ENCODE measurements around the gene DSTYK. TPM values are rescaled to one million over a fixed set of nuclear protein-coding genes. Genes with fewer than 3 reads are reported as not detected.

DSTYK gene
- total RNA-seq, 1 donor from 2014 or later: 11.0 TPM

DNA sequence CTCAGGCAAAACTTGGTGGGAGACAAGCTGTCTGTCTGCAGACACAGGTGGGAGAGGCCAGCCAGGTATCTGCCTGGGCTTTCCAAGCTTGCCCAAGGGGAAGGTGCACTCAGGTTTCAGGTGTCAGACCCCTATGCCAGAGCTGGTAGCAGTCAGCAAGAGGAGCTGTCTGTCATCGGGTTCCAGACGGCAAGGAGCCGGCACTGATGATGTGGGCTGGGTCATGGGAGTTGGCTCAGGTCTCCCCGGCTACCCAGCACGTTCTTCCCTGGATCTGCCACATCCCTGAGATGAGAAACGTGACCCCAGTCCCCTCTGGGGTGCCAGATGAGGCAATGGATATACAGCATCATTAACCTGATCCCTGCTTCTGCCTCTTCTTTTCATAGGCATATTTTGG, 39.2 kb upstream of the DSTYK start:
- no peak for DNase-seq (ENCODE audit: low spot score, unreplicated experiment)
- H3K36me3 Mint-ChIP-seq (ENCODE audit: insufficient read depth): no peaks in the 10 kb centered on the region
- no peak overlapping the region for H3K27ac Mint-ChIP-seq
- TF ChIP-seq, protein P1, sequence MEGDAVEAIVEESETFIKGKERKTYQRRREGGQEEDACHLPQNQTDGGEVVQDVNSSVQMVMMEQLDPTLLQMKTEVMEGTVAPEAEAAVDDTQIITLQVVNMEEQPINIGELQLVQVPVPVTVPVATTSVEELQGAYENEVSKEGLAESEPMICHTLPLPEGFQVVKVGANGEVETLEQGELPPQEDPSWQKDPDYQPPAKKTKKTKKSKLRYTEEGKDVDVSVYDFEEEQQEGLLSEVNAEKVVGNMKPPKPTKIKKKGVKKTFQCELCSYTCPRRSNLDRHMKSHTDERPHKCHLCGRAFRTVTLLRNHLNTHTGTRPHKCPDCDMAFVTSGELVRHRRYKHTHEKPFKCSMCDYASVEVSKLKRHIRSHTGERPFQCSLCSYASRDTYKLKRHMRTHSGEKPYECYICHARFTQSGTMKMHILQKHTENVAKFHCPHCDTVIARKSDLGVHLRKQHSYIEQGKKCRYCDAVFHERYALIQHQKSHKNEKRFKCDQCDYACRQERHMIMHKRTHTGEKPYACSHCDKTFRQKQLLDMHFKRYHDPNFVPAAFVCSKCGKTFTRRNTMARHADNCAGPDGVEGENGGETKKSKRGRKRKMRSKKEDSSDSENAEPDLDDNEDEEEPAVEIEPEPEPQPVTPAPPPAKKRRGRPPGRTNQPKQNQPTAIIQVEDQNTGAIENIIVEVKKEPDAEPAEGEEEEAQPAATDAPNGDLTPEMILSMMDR (IDR thresholded peaks at IDR 0.05; ENCODE audit: unreplicated experiment): no peak
- H3K4me1 Mint-ChIP-seq (ENCODE audit: low read depth): no peaks in the 10 kb centered on the region
- no peak overlapping the region for H3K4me3 Mint-ChIP-seq (ENCODE audit: low read depth)
- no peaks in the 10 kb centered on the region for H3K9me3 Mint-ChIP-seq (ENCODE audit: low read depth)
- no peaks in the 10 kb centered on the region for H3K27me3 Mint-ChIP-seq

DNA sequence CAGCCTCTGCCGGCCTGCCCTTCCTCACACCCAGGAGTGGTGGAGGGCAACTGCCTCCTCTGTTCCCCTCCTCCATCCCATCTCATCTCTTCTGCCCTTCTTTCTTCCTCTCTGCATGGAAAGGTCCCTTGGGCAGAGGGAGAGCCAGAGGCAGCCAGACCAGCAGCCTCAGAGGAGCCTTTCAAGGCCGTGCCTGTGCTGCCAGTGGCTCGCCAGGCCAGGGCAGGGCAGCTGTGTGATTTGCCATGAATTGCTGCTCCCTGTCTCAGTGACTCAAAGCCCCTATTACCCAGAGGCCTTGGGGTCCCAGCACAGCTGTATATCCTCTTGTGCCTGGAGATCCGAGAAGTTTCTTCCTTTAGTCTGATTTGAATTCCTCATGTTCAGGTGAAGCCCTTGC, 38.1 kb upstream of the DSTYK start:
- no peak overlapping the region for H3K27ac Mint-ChIP-seq
- H3K36me3 Mint-ChIP-seq (ENCODE audit: insufficient read depth): no peaks in the 10 kb centered on the region
- no peaks in the 10 kb centered on the region for H3K27me3 Mint-ChIP-seq
- H3K4me1 Mint-ChIP-seq (ENCODE audit: low read depth): no peaks in the 10 kb centered on the region
- DNase-seq (ENCODE audit: low spot score, unreplicated experiment): no peak
- TF ChIP-seq, protein P1 (IDR thresholded peaks at IDR 0.05; ENCODE audit: unreplicated experiment): no peak
- no peak overlapping the region for H3K4me3 Mint-ChIP-seq (ENCODE audit: low read depth)
- no peaks in the 10 kb centered on the region for H3K9me3 Mint-ChIP-seq (ENCODE audit: low read depth)

DNA sequence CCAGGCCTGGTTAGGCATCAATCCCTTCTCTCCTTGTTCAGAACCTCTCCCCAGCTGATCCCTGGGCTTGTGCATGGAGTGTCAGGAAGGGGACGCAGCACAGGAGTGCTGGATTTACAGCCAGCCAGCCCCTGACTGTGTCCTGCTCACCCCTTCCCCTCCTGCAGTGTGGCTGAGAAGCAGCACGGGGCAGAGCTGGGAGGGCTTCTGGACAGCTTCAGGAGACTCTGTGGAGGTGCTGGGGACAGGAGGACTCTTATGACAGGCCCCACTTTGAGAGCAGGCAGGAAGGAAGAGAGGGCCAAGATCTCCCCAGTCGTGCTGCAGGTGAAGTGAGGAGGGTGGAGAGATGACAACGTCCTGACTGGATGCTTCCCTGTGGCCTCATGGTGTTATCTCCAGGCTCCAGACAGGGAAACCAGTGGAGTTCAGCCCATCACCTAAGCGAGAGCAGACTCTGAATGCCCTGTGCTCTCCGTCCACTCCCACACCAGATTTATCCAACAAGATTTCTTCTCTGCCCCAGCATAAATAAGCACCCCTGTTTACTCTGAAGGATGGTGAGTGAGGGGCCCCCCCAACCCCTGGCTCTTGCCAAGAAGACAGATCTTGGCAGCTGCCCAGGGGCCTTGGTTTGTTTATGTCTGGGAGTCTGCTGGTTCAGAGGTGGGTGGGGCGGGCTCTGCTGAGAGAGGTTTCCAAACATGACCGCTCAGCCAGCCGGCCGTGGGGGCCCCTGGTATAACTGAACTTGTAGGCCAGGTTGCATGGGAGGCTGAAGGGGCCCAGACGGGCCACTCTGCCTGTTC, 37.5 kb upstream of the DSTYK start:
- H3K4me3 Mint-ChIP-seq (ENCODE audit: low read depth): no peak overlapping the region
- no peak overlapping the region for H3K27ac Mint-ChIP-seq
- H3K9me3 Mint-ChIP-seq (ENCODE audit: low read depth): no peaks in the 10 kb centered on the region
- no peaks in the 10 kb centered on the region for H3K4me1 Mint-ChIP-seq (ENCODE audit: low read depth)
- TF ChIP-seq, protein P1 (IDR thresholded peaks at IDR 0.05; ENCODE audit: unreplicated experiment): no peak
- no peaks in the 10 kb centered on the region for H3K27me3 Mint-ChIP-seq
- no peak for DNase-seq (ENCODE audit: low spot score, unreplicated experiment)
- H3K36me3 Mint-ChIP-seq (ENCODE audit: insufficient read depth): no peaks in the 10 kb centered on the region

DNA sequence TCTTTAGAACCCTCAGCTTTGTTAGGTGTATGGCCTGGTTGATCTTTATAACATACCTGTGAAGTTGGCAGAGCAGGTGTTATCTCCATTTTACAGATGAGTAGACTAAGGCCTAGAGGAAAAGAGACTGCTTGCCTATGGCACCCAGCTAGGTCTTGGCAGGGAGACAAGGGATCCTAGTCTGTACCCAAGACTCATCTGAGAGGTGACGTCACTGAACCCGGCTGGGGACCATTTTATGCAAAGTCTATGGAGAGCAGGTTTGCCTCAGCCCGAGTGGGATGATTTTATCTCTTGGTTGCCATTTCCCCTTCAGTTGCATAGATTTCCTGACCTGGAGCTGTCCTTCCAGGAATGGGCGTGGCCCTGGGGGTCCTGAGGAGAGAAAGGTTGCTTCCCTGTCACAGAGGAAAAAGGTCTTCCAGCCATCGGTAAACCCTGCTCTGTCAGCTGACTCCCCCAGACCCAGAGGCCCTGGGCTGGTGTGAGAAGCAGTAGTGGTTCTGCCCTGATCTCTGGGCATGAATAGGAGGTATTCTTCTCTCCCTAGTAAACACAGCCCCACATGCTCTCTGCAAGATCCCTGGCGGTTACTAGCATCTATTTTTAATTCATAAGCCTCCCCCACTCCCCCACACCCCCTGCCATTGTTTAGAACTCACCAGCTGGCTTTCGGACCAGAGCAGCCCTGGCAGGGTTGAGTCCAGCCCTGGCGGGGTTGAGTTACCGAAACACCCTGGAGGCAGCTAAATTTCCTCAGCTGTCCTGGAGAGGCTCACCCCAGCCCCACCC, 35.8 kb upstream of the DSTYK start:
- no peak for DNase-seq (ENCODE audit: low spot score, unreplicated experiment)
- H3K4me1 Mint-ChIP-seq (ENCODE audit: low read depth): no peaks in the 10 kb centered on the region
- H3K4me3 Mint-ChIP-seq (ENCODE audit: low read depth): no peak overlapping the region
- TF ChIP-seq, protein P1 (IDR thresholded peaks at IDR 0.05; ENCODE audit: unreplicated experiment): no peak
- H3K9me3 Mint-ChIP-seq (ENCODE audit: low read depth): no peaks in the 10 kb centered on the region
- no peaks in the 10 kb centered on the region for H3K36me3 Mint-ChIP-seq (ENCODE audit: insufficient read depth)
- no peak overlapping the region for H3K27ac Mint-ChIP-seq
- H3K27me3 Mint-ChIP-seq: no peaks in the 10 kb centered on the region

DNA sequence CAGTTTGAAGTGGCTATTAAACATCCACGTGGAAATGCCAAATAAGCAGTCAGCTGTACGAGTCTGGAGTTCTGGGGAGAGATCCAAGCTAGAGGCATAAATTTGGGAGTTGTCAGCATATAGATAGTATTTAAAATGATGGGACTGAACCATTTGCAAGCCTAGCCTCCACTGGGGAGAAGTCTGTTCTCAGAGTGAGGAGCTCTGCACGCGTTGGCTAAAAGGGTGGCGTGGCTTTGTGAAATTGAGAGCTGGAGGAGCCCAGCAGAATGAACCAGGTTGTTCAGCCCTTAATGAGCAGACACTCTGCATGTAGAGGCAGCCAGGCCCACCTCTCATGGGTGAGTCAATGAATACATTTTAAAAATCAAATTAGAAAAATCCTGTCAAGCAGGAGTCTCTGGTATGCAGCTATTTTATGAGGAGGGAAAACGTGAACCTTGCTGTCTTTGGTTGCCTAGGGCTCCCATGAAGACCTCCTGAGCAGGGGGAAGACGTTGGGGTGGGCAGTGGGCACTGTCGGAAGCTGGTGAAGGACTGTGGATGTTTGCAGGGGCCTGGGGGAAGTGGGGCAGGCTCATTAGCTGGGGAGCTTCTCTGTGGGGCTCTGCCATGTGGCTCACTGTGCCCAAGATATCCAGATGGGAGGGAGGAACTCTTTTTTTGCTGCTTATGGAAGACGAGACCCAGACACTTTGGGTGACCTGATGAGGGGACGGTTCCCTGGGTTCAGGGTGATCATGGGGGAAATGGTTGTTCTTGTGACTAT, 35.0 kb upstream of the DSTYK start:
- no peak overlapping the region for H3K4me3 Mint-ChIP-seq (ENCODE audit: low read depth)
- no peaks in the 10 kb centered on the region for H3K36me3 Mint-ChIP-seq (ENCODE audit: insufficient read depth)
- H3K9me3 Mint-ChIP-seq (ENCODE audit: low read depth): no peaks in the 10 kb centered on the region
- H3K27ac Mint-ChIP-seq: no peak overlapping the region
- H3K4me1 Mint-ChIP-seq (ENCODE audit: low read depth): no peaks in the 10 kb centered on the region
- TF ChIP-seq, protein P1 (IDR thresholded peaks at IDR 0.05; ENCODE audit: unreplicated experiment): no peak
- no peaks in the 10 kb centered on the region for H3K27me3 Mint-ChIP-seq
- DNase-seq (ENCODE audit: low spot score, unreplicated experiment): no peak
